Measurements from ENCODE around the gene CHN1.

DNA sequence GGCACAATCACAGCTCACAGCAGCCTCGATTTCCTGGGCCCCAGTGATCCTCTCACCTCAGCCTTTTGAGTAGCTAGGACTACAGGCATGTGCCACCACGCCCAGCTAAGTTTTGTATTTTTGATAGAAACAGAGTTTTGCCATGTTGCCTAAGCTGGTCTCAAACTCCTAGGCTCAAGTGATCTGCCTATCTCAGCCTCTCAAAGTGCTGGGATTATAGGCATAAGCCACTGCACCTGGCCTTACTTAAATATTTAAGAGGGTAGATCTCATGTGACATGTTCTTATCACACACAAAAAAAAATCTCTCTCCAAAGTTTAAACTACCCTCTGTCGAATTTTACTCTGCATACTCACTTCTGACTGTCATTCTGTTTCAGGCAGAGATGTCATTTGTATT is 165.5 kb downstream of the CHN1 start:
- TF ChIP-seq, protein P1, sequence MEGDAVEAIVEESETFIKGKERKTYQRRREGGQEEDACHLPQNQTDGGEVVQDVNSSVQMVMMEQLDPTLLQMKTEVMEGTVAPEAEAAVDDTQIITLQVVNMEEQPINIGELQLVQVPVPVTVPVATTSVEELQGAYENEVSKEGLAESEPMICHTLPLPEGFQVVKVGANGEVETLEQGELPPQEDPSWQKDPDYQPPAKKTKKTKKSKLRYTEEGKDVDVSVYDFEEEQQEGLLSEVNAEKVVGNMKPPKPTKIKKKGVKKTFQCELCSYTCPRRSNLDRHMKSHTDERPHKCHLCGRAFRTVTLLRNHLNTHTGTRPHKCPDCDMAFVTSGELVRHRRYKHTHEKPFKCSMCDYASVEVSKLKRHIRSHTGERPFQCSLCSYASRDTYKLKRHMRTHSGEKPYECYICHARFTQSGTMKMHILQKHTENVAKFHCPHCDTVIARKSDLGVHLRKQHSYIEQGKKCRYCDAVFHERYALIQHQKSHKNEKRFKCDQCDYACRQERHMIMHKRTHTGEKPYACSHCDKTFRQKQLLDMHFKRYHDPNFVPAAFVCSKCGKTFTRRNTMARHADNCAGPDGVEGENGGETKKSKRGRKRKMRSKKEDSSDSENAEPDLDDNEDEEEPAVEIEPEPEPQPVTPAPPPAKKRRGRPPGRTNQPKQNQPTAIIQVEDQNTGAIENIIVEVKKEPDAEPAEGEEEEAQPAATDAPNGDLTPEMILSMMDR (conservative IDR thresholded peaks at IDR 0.05 in 1 of 2, IDR thresholded peaks at IDR 0.05 in 1 of 2; ENCODE audit: extremely low read depth in 1 of 2, insufficient read depth in 1 of 2, low read depth in 1 of 2, low read length in 2 of 2), result no peak
- TF ChIP-seq EZH2 (IDR thresholded peaks at IDR 0.05; ENCODE audit: borderline replicate concordance, low read length), result no peak

Measured in mammary epithelial cell (primary cell).